Natural killer cell (primary cell): Measurements from ENCODE around the gene HOXD10. TPM values are rescaled to one million over a fixed set of nuclear protein-coding genes. Genes with fewer than 3 reads are reported as not detected.
A peak's percentile ranks its signal among the peaks of the same experiment; 100 is the strongest.

Source experiments
- ATAC-seq, 3 donors: fragments of 150-1000 bp in 2 of 3; fragments of 200-7000 bp in 1 of 3; cut with Tn5 transposase; 1 replicate in 1 of 3; 2 replicates in 2 of 3; pipeline ENCODE4 v1.10.0; 2021; ENCODE audit warnings: mild to moderate bottlenecking in 2 of 3, moderate library complexity in 2 of 3
- DNase-seq, 2 donors: peaks; one replicate each; pipeline versions ENCODE4 v3.0.0 to v3.0.0-alpha.2; 2013 to 2021; ENCODE audit warnings: mixed read lengths in 1 of 2
- H3K27ac ChIP-seq: one replicate; pipeline ENCODE4 v1.5.1; 2013; ENCODE audit warnings: mild to moderate bottlenecking, low read length
- H3K27me3 ChIP-seq: one replicate; pipeline ENCODE4 v1.6.1; 2013; ENCODE audit warnings: low read length; ENCODE audit not compliant: control insufficient read depth, insufficient read depth
- H3K36me3 ChIP-seq: one replicate; pipeline ENCODE4 v1.6.1; 2013; ENCODE audit warnings: low read length; ENCODE audit not compliant: control insufficient read depth, insufficient read depth
- H3K4me1 ChIP-seq: one replicate; pipeline ENCODE4 v1.6.1; 2013; ENCODE audit warnings: low read length; ENCODE audit not compliant: control insufficient read depth, insufficient read depth
- H3K4me3 ChIP-seq: one replicate; pipeline ENCODE4 v1.5.1; 2013; ENCODE audit warnings: low read length
- H3K9me3 ChIP-seq: one replicate; pipeline ENCODE4 v1.6.1; 2013; ENCODE audit warnings: low read length; ENCODE audit not compliant: control insufficient read depth, insufficient read depth
- H3K27ac Mint-ChIP-seq, 2 donors: one replicate each; pipeline ENCODE4 v1.8.0; 2022; ENCODE audit warnings: mild to moderate bottlenecking in 2 of 2, mixed read lengths in 2 of 2, moderate library complexity in 1 of 2
- H3K27me3 Mint-ChIP-seq, 2 donors: one replicate each; pipeline ENCODE4 v1.8.0; 2022; ENCODE audit warnings: low read depth in 2 of 2, mixed read lengths in 2 of 2
- H3K36me3 Mint-ChIP-seq: one replicate; pipeline ENCODE4 v1.8.0; 2022; ENCODE audit warnings: mixed read lengths
- H3K4me1 Mint-ChIP-seq, 2 donors: one replicate each; pipeline ENCODE4 v1.8.0; 2022; ENCODE audit warnings: mixed read lengths in 2 of 2
- H3K4me3 Mint-ChIP-seq: one replicate; pipeline ENCODE4 v1.8.0; 2022; ENCODE audit warnings: mild to moderate bottlenecking, moderate library complexity, mixed read lengths
- H3K9me3 Mint-ChIP-seq, 2 donors: one replicate each; pipeline ENCODE4 v1.8.0; 2022; ENCODE audit warnings: mixed read lengths in 2 of 2
- CTCF ChIP-seq: fragments of 200-600 bp; IDR thresholded peaks from one replicate; pipeline ENCODE4 v1.8.0; 2022; ENCODE audit warnings: antibody characterized with exemption
- WGBS: methylation state at CpG from one replicate; pipeline ENCODE4 v1.1.7; 2013; ENCODE audit warnings: missing lambda C conversion rate; ENCODE audit not compliant: insufficient coverage; 5-methylcytosine and 5-hydroxymethylcytosine counted together
- intact Hi-C: fragments of 100-400 bp; cut with micrococcal nuclease; formaldehyde crosslinking; loops from one replicate; pipeline ENCODE4 v1.14.2; 2022
- total RNA-seq, 4 donors: library from RNA; stranded (reverse); fragments of 120-200 nt in 1 of 4; gene quantifications; one replicate each; pipeline versions ENCODE4 v1.2.3 to v1.2.4, GENCODE V29; 2013 to 2022

HOXD10 gene
- total RNA-seq, 3 donors from 2014 or later (not counting 1 experiment from before 2014, with no cell fraction given): not detected

GRCh38 chr2:176079831-176080539, 36.6 kb upstream of the HOXD10 start:
- Mint-ChIP-seq H3K27me3 (peaks cover 66 to 72% of the 10 kb centered on the region in 2 donors), H3K9me3 (peaks cover 2 to 10% of the 10 kb centered on the region in 2 donors), H3K4me3 (peak overlapping the region; percentile 75), H3K36me3 (peaks cover 33% of the 10 kb centered on the region), H3K27ac (peak overlapping the region; percentile 70 to 77), H3K4me1 (peaks cover 9 to 23% of the 10 kb centered on the region in 2 donors)
- peaks cover 89% of the 10 kb centered on the region for H3K27me3 ChIP-seq
- H3K4me1 ChIP-seq: peaks cover 17% of the 10 kb centered on the region
- DNase-seq (peak in 1 of 2 donors; percentile 40), ATAC-seq (peak in 2 of 3 donors; percentile 34 to 53)
- intact Hi-C loops: loop anchor here (5.0 kb wide), 2 partner anchors 32 to 1748 kb away; partner anchors contain the start of gene SP9
- no peak overlapping the region for H3K27ac ChIP-seq
- peaks cover 60% of the 10 kb centered on the region for H3K9me3 ChIP-seq
- no peak overlapping the region for H3K4me3 ChIP-seq
- H3K36me3 ChIP-seq: no peaks in the 10 kb centered on the region
- TF ChIP-seq CTCF: peak; percentile 33
- WGBS: 4% methylated on average over 86 of the region's 86 CpGs

- peak overlapping the region in 1 of 2 donors; percentile 51 for H3K27ac Mint-ChIP-seq
- ATAC-seq (peak in 2 of 3 donors; percentile 38 to 49), DNase-seq (no peak)
- peaks cover 9 to 23% of the 10 kb centered on the region in 2 donors for H3K4me1 Mint-ChIP-seq
- WGBS: 13% methylated on average over 65 of the region's 68 CpGs
- intact Hi-C loops: loop anchor here (5.0 kb wide), 1 partner anchor 1748 kb away; the partner anchor contains the start of gene SP9
- Histone ChIP-seq H3K36me3 (no peaks in the 10 kb centered on the region), H3K27ac (no peak overlapping the region), H3K4me3 (no peak overlapping the region), H3K9me3 (peaks cover 58% of the 10 kb centered on the region), H3K4me1 (peaks cover 17% of the 10 kb centered on the region), H3K27me3 (peaks cover 89% of the 10 kb centered on the region)
- peaks cover 2 to 10% of the 10 kb centered on the region in 2 donors for H3K9me3 Mint-ChIP-seq
- H3K36me3 Mint-ChIP-seq: peaks cover 29% of the 10 kb centered on the region
- H3K27me3 Mint-ChIP-seq: peaks cover 66 to 69% of the 10 kb centered on the region in 2 donors
- H3K4me3 Mint-ChIP-seq: peak overlapping the region; percentile 37
- TF ChIP-seq CTCF: no peak
These were observed 35.8 kb upstream of the HOXD10 start for GRCh38 chr2:176080540-176081375.

GRCh38 chr2:176081376-176081836, 35.2 kb upstream of the HOXD10 start:
- no peak overlapping the region for H3K27ac ChIP-seq
- H3K27ac Mint-ChIP-seq: peak overlapping the region in 1 of 2 donors; percentile 51
- H3K9me3 ChIP-seq: peaks cover 64% of the 10 kb centered on the region
- H3K36me3 Mint-ChIP-seq: peaks cover 24% of the 10 kb centered on the region
- peaks cover 9 to 23% of the 10 kb centered on the region in 2 donors for H3K4me1 Mint-ChIP-seq
- H3K36me3 ChIP-seq: no peaks in the 10 kb centered on the region
- H3K27me3 ChIP-seq: peaks cover 89% of the 10 kb centered on the region
- ATAC-seq (no peak), DNase-seq (no peak)
- WGBS: 8% methylated on average over 12 of the region's 17 CpGs
- H3K4me3 Mint-ChIP-seq: peak overlapping the region; percentile 49
- intact Hi-C loops: loop anchor here (5.0 kb wide), 1 partner anchor 1749 kb away; the partner anchor contains the start of gene SP9
- H3K27me3 Mint-ChIP-seq: peaks cover 63 to 66% of the 10 kb centered on the region in 2 donors
- H3K9me3 Mint-ChIP-seq: peaks cover 2 to 10% of the 10 kb centered on the region in 2 donors
- H3K4me1 ChIP-seq: peaks cover 17% of the 10 kb centered on the region
- no peak overlapping the region for H3K4me3 ChIP-seq
- no peak for TF ChIP-seq CTCF
